IPS DF 4.7 (cell line): ENCODE data around the gene CYP19A1.
"Not testable (repeated sequence)": the region's sequence is repeated elsewhere in the genome, so short reads cannot be mapped to it uniquely, and the experiment has no call there.

Experiments
- DNase-seq: peaks from one replicate; pipeline ENCODE4 v3.0.0-alpha.2; 2013; ENCODE audit warnings: low spot score; ENCODE audit errors: extremely low read depth

Gene CYP19A1

DNA sequence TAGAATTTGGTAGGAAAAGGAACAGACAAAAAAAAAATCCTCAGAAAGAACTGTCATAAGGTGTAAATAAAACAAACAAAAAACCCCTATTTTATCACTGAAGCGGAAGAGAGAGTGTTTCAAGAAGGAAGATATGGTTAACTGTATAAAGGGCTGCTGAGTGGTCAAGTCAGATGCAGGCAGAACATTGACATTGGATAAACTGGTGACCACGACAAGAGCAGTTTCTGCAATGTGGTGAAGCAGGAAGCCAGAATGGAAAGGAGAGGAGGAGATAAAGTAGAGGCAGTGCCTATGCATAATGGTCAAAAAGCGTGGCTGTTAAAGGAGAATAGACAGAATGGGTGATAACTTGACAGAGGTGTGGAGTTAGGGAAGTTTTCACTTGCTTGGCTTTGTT lies 75.3 kb downstream of the CYP19A1 start:
- no peak for DNase-seq

DNA sequence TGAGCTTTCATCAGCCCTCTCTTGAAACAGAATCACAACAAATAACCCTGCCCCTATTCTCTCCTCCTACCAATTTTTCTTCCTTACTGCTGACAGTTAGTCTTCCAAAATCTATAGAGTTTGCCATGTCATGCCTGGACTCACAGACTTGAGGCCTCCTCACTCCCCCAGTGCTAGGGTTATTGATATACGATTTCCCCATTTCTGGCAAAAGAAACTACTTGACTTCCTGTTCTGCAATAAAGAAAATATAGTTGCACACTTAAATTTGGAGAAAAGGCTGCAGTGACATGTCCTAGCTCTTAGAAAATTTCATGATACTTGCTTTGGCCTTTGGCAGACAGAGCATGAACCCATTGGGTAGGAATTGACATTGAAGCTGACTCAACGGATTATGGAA lies 75.9 kb downstream of the CYP19A1 start:
- no peak for DNase-seq

DNA sequence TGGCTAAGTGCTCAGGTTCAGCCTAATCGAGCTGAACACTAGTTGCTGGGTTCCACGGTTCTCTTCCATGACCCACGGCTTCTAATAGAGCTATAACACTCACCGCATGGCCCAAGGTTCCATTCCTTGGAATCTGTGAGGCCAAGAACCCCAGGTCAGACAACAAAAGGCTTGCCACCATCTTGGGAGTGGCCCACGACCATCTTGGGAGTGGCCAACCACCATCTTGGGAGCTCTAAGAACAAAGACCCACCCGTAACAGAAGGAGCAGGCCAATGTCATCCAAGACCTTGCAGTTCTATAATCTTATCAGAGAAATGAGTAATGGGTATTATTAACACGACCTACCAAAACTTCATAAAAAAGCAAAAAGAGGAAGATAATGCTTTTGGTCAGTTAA lies 77.3 kb downstream of the CYP19A1 start:
- DNase-seq: not testable (repeated sequence)

DNA sequence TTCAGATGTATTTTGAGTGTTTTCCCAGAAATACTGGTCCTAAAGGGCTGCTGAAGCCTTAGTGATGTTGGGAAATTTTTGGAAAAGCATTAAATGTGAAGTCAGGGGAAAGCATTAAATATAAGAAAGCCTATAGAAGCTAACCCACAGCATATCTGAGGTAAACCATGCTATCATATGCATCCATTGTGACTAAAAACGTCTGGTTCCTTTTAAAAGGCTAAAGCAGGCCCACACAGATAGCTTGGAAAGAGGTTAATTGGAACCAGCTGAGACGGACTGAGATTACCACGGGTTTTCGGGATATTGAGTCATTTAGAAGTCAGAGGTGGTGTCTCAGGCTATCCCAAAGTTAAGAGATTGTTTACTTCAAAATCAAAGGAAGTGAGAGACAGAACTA lies 78.2 kb downstream of the CYP19A1 start:
- no peak for DNase-seq

DNA sequence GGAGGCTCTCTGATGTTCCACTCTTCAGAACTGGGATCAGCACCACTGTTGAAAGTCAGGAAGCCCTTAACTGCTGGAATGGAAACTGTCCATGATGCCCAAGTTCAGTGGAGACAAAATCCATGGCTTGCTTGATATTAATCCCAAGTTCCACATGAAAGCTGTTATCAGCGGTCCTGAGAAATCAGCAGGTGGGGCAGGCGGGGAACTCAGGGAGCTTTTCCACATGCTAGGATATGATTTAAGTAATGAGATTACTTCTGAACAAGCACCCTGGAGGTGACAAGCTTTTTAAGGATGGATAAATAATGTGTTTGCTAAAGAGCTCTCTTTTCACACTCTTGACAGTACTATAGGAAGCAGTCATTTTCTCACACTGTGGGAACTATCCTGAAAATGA lies 82.9 kb downstream of the CYP19A1 start:
- no peak for DNase-seq

DNA sequence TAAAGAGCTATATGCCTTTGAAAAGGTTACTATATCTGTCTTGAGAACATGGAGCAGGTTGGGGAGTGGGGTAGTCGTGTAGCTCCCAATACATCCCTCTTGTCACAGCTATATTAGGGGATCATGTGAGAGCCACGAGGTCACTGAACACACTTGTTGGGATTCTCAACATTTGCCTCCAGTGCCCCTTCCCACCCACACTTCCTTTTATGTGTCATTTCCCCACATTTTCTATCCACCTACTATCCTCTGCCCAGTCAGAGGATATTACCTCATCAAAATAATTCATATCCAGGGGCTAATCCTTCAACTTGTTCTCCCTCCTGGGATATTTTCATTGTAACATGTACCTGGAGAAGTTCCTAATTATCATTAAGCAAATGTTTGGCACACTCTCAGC lies 85.0 kb downstream of the CYP19A1 start:
- DNase-seq: no peak

DNA sequence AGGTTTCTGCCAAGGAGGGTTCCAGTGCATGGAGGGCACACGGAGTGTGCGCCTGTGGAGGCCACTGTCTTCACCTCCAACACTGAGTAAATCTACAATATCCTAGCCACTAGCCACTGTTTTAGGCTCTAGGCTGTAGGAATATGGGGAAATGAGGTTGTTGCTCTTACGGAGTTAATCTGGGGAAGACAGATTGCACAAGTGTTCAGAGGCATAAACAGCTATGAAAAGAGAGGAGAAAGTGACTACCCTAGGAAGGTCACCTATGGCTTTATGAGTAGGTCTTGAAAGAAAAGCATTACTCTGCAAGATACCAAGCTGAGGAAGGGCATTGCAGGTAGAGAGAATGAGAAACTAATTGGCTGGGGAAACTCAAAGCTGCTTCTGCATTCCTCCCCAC lies 85.7 kb downstream of the CYP19A1 start:
- no peak for DNase-seq

DNA sequence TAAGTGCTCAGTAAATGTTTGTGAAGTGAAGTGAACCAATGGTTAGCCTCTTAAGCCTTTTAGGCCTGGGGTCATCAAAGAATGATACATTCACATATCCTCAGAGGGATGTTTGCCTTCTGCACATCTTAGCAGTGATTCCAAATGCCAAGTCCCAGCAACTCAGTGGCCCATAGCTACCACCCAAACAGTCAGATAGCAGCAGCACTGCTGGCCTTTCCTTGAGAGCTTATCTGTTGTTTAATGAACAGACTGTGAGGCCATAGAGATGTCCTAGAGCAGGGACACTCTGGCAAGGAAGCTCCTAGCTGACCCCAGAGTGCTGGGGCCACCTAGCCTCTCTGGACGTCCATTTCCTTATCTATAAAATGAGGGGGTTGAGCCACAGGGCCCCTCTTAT lies 86.8 kb downstream of the CYP19A1 start:
- DNase-seq: no peak

DNA sequence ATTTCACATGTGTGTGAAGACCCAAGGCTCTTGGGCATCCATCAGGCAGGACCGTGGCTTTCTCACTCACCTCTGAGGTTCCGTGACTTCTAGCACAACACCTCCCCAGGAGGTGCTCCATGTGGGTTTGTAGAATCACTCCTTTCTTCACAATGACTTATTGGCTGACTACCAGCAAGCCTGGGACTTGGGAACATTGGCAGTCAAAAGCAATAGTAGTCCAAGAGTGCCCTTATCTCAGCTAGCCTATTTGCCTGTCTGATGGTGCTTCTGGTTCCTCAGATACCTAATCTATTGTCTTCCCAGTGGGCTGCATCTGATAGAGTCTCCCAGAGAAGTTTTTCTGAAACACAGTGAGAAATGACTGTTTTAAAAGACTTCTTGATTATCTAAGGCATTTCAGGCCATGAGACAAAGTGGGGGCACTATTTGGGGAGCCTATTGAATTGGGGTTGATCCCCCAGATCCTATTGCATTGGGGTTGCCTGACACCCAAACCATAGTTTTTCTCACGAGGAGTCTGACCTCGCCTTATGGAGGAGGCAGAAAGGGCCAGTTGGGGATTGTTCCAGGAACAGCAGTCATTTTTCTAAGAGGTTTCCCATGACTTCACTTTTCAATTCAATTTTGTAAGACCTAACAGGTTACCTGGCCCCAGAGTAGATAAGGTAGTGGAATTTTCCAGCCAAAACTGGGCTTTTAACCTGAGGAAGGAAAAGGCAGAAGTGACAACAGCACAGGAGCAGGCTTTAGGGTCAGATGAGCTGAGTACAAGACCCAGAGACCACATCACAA lies 88.0 kb downstream of the CYP19A1 start:
- no peak for DNase-seq

DNA sequence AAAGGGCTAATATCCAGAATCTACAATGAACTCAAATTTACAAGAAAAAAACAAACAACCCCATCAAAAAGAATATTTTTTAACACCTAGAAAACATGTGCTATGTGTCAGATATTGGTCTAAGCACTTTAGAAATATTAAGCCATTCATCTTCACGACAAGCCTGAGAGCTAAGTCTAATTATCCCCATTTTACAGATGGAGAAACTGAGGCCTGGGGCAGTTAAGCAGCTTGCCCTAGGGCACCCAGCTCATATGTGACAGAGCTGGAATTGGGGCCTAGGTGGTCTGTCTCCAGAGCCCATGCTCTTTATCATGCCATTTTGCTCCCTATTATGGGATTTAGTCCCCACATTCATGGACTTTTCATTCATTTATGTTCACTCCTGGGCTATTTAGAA lies 92.8 kb downstream of the CYP19A1 start:
- no peak for DNase-seq

DNA sequence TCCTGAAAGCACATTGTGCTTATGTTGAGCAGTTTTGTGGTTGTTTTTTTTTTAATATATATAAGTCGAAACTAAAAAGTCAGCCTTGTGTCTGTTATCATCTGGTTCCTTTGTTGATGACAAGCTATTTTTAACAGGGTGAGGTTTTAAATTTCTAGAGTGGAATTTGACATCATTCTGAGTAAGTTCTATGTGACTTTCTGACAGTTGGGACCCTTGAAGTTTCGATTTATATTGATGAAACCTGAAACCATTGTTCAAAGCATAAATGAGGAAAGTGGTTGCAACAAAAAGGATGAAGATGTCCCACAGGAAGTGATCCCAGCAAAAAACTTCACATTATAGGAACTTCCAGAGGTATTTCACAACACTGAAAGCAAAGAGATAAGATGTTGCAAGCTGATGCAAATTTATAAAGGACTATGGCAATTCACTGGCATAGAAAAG lies 94.0 kb downstream of the CYP19A1 start:
- DNase-seq: no peak

DNA sequence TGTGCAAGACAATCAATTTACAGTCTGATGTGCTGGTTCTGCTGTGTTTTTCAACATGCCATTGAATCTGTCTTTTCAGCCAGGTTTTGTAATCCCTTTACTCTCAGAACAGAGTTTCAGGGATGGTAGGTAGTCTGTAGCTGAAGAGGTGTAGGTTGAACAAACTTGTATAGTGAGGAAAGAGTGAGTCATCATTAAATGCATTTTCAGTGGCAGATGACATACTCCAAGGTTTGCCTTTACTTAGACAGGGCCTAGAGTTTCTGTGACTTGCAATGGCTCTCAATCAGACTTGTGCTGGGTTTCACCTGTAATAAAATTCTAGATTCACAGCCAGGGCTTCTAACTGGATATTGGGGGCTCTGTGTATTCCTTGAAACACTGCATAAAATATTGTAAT lies 94.6 kb downstream of the CYP19A1 start:
- DNase-seq: no peak

DNA sequence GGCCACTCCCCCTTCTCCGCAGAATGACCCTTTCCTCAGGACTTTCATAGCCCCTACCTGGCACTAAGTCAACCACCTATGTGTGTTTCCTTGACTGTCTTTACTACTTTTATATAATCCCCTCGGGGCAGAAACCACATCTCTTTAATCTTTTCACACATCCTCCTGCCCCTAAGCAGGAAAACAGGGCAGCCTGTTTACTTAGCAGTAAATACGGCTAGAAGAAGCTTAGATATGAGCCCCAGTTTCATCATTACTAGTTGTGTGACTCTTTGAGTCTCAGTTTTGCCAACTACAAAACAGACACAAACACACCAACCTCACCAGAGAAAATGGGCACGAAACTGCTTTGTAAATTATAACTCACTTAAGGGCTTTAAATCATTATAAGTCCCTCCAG lies 98.3 kb downstream of the CYP19A1 start:
- DNase-seq: no peak

DNA sequence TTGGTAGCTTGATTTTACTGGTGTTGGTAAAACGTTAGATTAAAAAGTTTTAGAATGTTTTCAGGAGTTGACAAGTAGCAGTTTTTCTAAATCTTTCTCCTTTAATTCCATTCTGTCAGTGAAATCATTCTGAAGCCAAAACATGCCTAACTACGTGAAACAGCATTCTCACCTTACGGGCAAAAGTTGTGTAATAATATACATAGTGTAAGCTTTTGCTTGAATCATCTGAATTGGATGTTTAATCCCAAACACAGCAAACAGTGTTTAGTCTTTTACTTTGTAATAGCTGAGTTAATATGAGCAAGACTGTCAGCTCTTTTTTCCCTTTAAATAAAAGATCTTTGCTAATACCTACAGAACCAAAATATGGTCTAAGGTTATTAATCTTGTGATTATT lies 100.6 kb downstream of the CYP19A1 start:
- DNase-seq: no peak

DNA sequence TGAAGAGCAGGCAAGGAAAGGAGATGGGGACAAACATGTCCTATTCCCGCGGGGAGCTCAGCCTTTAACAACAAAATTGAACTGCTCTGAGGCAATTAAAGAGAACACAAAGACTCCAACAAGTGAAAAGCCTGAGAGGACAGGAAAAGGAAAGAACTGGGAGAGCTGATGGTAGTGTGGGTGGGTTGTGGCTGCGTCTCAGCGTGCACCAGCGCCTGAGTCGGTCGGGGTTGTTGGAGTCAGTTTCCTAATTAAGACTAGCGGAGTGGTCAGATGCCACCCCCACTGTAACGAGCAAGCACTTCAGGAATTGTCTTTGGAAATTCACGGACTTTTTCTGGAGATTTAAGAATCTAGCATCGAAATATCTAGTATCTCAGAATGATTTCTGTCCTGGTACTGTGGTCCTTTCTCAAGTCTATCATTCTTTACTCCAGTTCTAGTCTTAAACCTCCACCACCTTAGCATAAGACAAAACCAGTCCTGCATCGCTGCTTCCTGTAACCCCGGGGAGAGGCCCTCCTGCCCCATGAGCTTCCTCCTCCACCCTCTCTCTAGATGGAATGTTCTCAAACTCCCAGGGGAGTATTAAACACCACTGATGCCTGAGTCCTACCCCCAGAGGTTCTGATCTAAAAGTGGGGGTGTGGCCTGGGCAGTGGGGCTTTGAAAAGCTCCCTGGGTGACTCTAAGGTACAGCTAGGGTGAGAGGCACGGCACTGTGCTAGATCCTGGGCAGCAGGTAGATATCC lies 104.0 kb downstream of the CYP19A1 start:
- no peak for DNase-seq

DNA sequence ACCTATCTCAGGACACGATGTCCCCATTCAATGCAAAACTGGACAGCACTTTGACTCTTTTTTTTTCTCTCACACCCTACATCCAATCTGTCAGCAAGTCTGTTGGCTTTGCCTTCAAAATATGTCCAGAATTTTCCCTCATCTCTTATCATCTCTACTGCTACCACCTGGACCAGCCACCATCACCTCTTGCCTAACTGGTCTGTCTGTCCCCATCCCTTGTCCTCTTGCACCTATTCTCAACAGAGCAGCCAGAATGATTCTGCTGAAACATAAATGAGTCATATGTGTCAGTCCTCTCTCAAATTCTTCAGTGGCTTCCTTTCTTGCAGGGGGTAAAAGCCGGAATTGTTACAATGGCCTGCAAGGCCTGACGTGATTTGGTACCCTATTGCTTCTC lies 105.8 kb downstream of the CYP19A1 start:
- no peak for DNase-seq

DNA sequence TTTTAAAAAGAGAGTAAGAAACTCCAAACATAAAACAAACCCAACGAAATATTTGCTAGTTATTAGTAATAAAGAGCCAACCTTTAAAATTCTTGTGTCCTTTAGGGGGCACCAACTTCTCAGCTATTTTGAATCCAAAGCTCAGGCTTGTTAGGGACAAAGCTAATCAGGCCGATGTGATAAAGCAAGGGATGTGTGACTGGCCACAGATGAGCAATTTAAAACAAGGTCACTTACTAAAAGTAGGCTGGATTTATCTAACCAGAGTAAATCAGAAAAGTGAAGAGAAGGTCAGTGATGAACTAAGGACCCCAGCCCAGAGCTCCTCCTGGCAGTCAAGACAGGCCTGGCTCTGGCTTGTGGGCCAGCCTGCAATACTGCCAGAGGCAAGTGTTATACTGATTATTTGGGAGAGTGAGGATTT lies 108.5 kb downstream of the CYP19A1 start:
- no peak for DNase-seq

DNA sequence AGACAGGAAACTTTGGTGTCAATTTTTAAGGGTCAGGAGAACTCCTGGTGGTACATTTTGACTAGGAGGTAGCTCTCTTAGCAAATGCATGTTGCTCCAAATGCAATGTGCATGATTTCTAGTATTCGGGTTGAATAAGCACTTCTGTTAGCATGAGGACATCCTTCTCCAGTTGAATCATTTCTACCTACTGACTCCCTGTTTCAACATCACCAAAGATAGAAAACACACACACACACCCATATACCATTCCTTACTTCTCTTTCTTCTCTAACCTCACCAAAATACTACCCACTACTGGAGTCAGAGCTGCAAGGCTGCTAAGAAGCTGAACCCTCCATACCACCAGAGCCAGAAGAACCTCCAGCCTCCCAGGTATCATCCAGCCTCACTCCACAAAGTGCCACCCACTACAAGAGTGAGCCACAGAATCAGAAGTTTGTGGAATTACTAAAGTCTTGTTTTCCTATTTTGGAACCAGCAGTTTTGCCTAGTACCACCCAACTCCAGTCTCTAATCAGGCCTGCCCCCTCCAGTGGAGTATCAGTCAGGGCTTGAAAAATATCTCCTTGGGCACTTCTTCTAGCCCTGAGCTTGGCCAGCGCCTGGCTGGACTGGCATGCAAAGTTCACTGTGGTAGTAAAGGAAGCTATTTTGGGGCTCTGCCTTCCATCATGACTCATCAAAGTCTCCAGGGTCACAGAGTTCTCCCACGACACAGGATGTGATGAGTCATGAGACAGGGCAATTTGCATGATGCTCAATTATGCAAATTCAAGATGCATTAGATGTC lies 110.3 kb downstream of the CYP19A1 start:
- no peak for DNase-seq

DNA sequence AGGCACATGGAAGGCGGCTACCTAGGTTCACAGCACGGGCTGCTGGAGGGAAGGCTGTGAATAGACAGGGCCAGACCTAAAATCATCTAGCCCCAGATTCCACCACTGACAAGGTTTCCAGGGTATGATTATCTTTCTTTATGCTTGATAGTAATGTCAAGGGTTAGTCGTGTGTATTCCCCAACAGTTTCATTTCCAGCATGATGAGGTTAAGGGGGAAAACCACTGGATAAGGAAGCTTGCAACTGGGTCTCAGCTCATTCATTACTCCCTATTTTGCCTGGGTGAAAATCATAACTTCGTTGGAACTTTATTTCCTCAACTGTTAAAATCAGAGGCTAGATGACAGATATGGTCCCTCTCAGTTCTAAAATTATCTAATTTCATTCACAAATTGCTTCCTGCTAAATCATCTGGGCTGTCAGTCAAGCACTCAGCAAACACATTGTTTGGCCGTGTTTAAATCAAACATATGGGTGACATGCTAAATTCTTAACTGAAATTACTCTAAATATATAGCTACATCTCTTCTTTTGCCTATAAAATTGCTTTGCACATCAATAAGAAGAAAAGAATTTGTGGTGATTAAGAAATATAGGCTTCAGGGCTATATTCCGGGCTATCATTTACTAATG lies 111.7 kb downstream of the CYP19A1 start:
- no peak for DNase-seq

DNA sequence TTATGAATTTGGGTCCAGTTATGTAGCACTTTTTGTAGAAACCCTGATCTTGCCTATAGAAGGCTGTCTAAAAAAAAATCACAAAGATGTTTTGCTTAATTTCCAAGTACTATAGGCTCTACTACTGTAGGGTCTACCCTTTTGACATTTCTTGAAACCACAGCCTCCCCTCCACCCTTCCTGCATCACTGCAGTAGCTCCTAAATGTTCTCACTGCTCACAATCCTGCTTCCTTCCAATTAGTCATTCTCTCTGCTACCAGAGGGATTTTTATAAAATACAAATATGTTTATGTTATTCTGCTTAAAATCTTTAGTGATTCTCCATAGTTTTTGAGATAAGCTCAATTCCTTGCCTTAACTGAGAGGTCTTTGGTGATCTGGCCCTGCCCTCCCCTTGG lies 114.0 kb downstream of the CYP19A1 start:
- no peak for DNase-seq

DNA sequence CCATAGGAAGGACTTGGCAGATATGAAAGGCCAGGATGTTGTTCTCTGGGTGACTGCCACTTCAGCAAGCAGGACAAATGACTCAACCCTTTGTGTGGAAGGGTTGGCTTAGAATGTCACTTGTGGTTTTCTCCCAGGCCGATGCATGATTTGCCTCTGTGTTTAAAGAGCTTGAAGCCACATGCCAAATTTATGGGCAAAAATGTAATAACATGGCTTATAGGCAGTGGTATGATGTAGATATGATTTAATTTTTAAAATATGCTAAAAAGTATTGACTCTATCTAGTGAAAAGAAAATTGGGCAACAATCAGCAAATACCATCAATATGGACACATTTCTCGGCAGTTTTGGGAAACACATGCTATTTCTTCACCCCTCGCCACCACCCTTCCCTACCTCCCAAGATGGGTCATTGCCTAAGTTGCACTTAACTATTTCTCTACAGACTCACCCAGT lies 114.6 kb downstream of the CYP19A1 start:
- DNase-seq: no peak
